Neural progenitor cell (in vitro differentiated cells): Measurements from ENCODE around the gene UBE3A.

ENCODE experiments used
- CTCF ChIP-seq: fragments of 200-600 bp; sonication (generic); IDR thresholded peaks from 2 replicates; pipeline ENCODE4 v1.5.1; 2017; ENCODE audit warnings: antibody characterized with exemption, mild to moderate bottlenecking
- EZH2phosphoT487 ChIP-seq: fragments of 200-600 bp; sonication (generic); IDR thresholded peaks from 2 replicates; pipeline ENCODE4 v1.6.1; 2017; ENCODE audit warnings: antibody characterized with exemption

- TF ChIP-seq CTCF: no peak
- TF ChIP-seq EZH2phosphoT487: no peak
Measured at GRCh38 chr15:25464383-25464782, 25.6 kb upstream of the UBE3A start.
